Neutrophil (primary cell): ENCODE measurements around the gene BMP8B.

ENCODE experiments used
- H3K27ac ChIP-seq: fragments of 200-600 bp; sonication (generic); 2 replicates; pipeline ENCODE4 v1.5.1; 2016; ENCODE audit warnings: mild to moderate bottlenecking, moderate library complexity
- H3K27me3 ChIP-seq: fragments of 200-600 bp; sonication (generic); 2 replicates; pipeline ENCODE4 v1.6.0; 2016; ENCODE audit warnings: mild to moderate bottlenecking
- H3K36me3 ChIP-seq: fragments of 200-600 bp; sonication (generic); 2 replicates; pipeline ENCODE4 v1.5.1; 2017
- H3K4me1 ChIP-seq, 2 experiments: fragments of 200-600 bp in 1 of 2; sonication (generic) in 1 of 2; 1 replicate in 1 of 2; 2 replicates in 1 of 2; pipeline versions ENCODE4 v1.5.1 to v1.6.1; 2013 to 2016; ENCODE audit warnings: low read depth in 1 of 2, low read length in 1 of 2, mild to moderate bottlenecking in 1 of 2, moderate library complexity in 1 of 2; ENCODE audit not compliant: control insufficient read depth in 1 of 2, insufficient read depth in 1 of 2
- H3K4me3 ChIP-seq, 2 experiments: fragments of 200-600 bp in 1 of 2; sonication (generic) in 1 of 2; 1 replicate in 1 of 2; 2 replicates in 1 of 2; pipeline ENCODE4 v1.5.1; 2013 to 2016; ENCODE audit warnings: low read depth in 1 of 2, low read length in 1 of 2, mild to moderate bottlenecking in 1 of 2, moderate library complexity in 1 of 2
- H3K9me3 ChIP-seq: fragments of 200-600 bp; sonication (generic); 2 replicates; pipeline ENCODE4 v1.5.1; 2016
- TF ChIP-seq, protein P1 (sequence below): fragments of 200-600 bp; sonication (generic); IDR thresholded peaks from 2 replicates; pipeline ENCODE4 v1.5.1; 2016; ENCODE audit warnings: antibody characterized with exemption

BMP8B gene

DNA sequence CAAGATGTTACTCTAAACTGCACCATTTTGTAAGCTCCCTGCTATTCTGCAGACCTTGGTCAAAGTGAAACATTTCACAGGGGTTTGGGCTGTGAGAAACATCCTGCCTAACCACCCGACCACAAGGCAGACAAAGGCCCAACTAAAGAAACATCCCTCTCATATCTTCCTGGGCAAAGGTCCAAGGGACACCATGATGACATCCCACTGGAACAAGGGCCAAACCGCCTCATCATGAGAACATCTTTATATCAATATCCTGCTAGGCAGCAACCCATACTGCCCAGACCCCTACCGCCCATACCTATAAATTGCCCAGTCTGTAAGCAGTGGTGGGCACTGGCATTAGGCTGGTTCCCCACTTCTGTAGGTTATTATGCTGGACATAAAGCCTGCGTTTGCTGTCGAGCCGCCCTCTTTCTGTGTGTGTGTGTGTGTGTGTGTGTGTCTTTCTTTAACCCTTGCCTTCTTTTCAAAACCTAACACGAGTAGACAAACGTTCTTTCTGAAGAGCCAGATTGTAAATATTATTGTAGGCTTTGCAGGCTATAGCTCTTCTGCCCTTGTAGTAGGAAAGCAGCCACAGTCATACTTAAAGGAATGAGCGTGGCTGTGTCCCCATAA, 51.0 kb downstream of the BMP8B start:
- H3K36me3 ChIP-seq, result peaks cover 21% of the 10 kb centered on the region
- H3K9me3 ChIP-seq, result no peaks in the 10 kb centered on the region
- no peak overlapping the region for H3K4me3 ChIP-seq
- no peak overlapping the region for H3K27ac ChIP-seq
- peaks cover 33% of the 10 kb centered on the region for H3K27me3 ChIP-seq
- TF ChIP-seq, protein P1, sequence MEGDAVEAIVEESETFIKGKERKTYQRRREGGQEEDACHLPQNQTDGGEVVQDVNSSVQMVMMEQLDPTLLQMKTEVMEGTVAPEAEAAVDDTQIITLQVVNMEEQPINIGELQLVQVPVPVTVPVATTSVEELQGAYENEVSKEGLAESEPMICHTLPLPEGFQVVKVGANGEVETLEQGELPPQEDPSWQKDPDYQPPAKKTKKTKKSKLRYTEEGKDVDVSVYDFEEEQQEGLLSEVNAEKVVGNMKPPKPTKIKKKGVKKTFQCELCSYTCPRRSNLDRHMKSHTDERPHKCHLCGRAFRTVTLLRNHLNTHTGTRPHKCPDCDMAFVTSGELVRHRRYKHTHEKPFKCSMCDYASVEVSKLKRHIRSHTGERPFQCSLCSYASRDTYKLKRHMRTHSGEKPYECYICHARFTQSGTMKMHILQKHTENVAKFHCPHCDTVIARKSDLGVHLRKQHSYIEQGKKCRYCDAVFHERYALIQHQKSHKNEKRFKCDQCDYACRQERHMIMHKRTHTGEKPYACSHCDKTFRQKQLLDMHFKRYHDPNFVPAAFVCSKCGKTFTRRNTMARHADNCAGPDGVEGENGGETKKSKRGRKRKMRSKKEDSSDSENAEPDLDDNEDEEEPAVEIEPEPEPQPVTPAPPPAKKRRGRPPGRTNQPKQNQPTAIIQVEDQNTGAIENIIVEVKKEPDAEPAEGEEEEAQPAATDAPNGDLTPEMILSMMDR, result no peak
- H3K4me1 ChIP-seq, result peaks cover 6 to 10% of the 10 kb centered on the region in 2 experiments

DNA sequence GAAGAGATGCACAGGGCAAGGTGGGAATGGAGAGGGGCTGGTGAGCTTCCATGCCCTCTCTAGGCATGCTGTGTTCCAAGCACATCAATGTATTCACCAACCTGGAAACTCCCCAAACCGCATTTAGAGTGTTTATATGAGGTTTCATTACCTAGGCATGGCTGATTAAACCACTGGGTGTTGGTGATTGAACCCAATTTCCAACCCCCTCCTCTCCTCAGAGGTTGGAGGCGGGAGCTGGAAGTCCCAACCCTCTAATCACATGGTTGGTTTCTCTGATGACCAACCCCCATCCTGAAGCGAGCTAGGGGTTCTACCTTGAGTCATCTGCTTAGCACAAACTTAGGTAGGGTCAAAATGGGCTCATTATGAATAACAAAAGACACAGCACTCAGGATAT, 52.9 kb downstream of the BMP8B start:
- H3K27ac ChIP-seq, result no peak overlapping the region
- no peak overlapping the region for H3K4me3 ChIP-seq
- peaks cover 6 to 10% of the 10 kb centered on the region in 2 experiments for H3K4me1 ChIP-seq
- H3K9me3 ChIP-seq, result no peaks in the 10 kb centered on the region
- H3K36me3 ChIP-seq, result peaks cover 4% of the 10 kb centered on the region
- H3K27me3 ChIP-seq, result peaks cover 52% of the 10 kb centered on the region
- TF ChIP-seq, protein P1, result no peak

DNA sequence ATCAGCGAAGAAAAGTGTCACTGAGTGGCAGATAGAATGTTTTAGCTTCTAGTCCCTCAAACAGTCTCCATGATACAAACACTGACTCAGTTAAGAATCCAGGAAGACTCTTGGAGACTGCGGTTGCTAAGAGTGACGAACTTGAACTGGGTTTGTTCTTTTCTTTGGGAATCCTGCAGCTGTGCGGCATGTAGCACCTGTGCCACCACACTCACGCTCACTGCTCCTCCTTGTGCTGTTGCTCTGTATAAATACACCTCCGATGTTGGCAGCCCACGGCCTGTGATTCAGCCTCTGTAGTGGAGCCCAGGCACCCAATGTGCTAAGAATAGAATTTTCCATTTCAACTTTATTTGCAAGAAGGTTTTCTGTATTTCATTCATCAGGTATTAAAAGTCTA, 55.5 kb downstream of the BMP8B start:
- Histone ChIP-seq H3K27ac (no peak overlapping the region), H3K36me3 (no peaks in the 10 kb centered on the region), H3K27me3 (peaks cover 78% of the 10 kb centered on the region), H3K9me3 (no peaks in the 10 kb centered on the region), H3K4me3 (no peak overlapping the region), H3K4me1 (no peaks in the 10 kb centered on the region)
- TF ChIP-seq, protein P1, result no peak

DNA sequence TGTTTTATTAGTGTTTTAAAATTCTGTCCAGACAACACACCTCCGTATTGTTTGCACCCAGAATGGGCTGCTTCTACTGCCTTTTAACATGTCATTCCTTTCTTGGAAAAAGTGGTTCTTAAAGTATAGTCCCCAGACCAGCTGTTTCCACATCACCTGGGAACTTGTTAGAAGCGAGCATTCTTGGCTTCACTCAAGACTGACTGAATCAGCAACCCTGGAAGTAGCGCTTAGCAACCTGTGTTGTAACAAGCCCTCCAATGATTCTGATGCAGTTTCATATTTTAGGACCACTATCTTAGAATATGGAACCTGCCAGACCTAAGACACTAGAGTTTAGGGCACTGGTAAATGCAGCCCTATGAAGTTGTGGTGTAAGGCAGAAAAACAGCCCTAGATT, 55.9 kb downstream of the BMP8B start:
- Histone ChIP-seq H3K27me3 (peaks cover 82% of the 10 kb centered on the region), H3K27ac (no peak overlapping the region), H3K9me3 (no peaks in the 10 kb centered on the region), H3K36me3 (no peaks in the 10 kb centered on the region), H3K4me3 (no peak overlapping the region), H3K4me1 (no peaks in the 10 kb centered on the region)
- TF ChIP-seq, protein P1, result no peak

DNA sequence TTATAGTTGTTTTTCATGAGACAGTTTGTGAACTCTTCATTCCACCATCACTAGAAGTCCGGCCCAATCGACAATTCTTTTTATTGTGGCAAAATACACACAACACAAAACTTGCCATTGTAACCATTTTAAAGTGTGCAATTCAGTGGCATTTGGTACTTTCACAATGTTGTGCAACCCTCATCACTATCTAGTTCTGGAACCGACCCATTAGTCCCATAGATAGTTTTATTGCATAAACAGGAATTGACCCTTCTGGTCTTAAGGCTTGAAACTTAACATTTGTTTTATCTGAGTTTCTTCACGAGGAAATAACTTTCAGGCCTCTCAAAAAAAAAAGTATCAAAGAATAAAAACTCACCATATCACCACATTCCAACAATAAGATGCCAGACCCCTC, 58.8 kb downstream of the BMP8B start:
- H3K4me1 ChIP-seq, result no peaks in the 10 kb centered on the region
- TF ChIP-seq, protein P1, result no peak
- H3K9me3 ChIP-seq, result no peaks in the 10 kb centered on the region
- peaks cover 100% of the 10 kb centered on the region for H3K27me3 ChIP-seq
- no peaks in the 10 kb centered on the region for H3K36me3 ChIP-seq
- no peak overlapping the region for H3K27ac ChIP-seq
- no peak overlapping the region for H3K4me3 ChIP-seq
